GM19397 (cell line): ENCODE results near the gene SBK2.

Experiments used
- ATAC-seq: cut with Tn5 transposase; IDR thresholded peaks from one replicate; pipeline ENCODE4 v1.9.1; 2021; ENCODE audit warnings: mild to moderate bottlenecking, moderate library complexity; ENCODE audit not compliant: unreplicated experiment

SBK2 gene

DNA sequence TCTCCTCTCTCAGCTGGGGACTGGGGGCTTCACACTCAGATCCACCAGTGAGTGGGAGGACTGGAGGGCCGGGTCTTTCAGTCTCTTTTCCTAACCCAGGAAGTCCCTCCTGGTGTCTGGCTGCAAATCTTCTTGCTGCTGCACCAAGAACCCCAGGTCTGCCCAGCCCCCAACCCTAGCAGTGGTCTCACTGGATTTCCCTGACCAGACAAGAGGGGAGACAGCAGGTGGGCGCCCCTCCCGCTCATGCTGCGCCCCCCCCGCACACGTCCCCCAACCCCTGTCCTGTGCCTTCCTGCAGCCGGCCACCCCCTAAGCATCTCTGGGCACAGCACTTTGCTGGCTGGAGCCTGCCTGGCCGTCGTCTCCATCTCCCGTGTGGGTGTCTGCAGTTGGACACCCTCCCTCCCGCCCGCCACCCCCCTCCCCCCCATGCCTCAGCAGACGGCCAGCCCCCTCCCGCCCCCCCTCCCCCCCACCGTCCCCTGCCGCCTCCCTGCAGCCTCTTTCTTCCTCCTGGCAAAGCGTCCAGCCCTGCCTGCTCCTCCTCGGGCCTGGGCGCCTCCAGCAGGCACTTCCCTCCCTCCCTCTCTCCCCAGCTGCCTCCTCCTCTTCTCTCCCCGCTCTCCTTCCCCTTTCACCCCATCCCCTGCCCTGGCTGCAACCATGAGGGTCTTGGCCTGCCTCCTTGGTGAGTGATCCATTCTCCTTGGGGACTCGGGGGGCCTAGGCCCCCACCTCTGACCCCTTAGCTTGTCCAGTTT lies 48.8 kb downstream of the SBK2 start, which contains the start of gene SSC5D:
TSS of gene SSC5D (plus strand) at position 513 of the 764 bp plus-strand sequence. CDS start at position 667, 154 bp downstream.
- ATAC-seq = no peak

DNA sequence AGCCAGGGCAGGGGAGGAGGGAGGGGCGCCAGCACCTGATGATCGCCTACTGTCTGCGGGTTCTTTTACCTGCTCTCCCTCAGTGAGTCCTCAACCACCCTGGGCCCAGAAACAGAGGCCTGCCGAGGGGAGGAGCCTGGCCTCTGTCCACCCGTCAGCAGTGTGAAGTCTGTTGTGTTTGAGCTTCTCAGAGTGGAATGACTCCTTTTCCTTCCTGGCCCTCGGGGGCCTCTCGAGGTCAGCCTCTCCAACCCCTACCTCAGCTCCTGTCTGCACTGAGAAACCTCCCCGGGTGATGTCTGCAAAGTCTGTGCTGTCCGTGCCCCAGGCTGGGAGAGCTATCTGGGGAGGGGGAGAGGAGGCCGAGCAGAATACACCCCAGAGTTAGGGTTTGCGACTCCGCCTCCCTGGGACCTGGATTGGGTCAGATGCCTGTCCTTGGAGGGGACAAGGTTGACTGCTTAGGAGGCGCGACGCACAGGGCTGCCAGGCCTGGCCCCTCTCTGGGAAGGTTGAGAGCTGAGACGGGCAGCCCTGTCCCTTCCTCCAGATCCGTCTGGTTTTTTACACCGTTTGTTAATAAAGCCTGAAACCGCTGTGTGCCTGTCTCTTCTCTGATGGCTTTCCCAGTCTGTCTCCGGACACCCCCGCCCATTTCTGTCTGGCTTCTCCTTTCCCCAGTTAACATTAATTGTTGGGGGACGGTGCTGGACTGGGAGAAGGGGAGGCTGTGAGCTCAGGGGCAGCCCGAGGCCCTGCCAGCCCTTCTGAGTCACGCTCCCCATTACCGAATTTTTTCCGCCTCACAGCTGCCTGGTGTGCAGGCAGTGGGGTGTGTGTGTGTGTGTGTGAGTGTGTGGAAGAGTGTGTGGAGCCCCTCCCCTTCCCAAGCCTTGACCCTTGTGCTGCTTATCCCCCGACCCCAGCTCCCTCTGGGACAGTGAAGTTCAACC lies 49.7 kb downstream of the SBK2 start:
- ATAC-seq = no peak

- ATAC-seq = no peak
Measured at GRCh38 chr19:55486043-55486970, 50.6 kb downstream of the SBK2 start.

GRCh38 chr19:55485439-55486011 lies 51.4 kb downstream of the SBK2 start:
- no peak for ATAC-seq

- peak; percentile 58 for ATAC-seq
Measured at GRCh38 chr19:55484593-55485438, 52.1 kb downstream of the SBK2 start, which contains the start of gene NAT14. Gene NAT14 (plus strand): TSS chr19:55485188. CDS start chr19:55485709, 521 bp downstream.

- no peak for ATAC-seq
Measured at GRCh38 chr19:55483706-55484592, 53.0 kb downstream of the SBK2 start.

- no peak for ATAC-seq
Measured at GRCh38 chr19:55482967-55483705, 53.8 kb downstream of the SBK2 start.

DNA sequence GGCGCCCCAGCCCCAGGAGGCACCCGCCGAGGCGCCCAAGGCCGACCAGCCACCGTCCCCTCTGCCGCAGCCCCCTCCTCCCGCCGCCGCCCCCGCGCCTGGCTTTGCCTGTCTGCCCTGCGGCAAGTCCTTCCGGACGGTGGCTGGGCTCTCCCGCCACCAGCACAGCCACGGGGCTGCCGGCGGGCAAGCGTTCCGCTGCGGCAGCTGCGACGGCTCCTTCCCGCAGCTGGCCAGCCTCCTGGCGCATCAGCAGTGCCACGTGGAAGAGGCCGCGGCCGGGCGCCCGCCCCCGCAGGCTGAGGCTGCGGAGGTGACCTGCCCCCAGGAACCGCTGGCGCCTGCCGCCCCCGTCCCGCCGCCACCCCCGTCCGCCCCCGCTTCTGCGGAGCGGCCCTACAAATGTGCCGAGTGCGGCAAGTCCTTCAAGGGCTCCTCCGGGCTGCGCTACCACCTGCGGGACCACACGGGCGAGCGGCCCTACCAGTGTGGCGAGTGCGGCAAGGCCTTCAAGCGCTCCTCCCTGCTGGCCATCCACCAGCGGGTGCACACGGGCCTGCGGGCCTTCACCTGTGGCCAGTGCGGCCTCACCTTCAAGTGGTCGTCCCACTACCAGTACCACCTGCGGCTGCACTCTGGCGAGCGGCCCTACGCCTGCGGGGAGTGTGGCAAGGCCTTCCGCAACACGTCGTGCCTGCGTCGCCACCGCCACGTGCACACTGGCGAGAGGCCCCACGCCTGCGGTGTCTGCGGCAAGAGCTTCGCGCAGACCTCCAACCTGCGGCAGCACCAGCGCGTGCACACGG lies 54.6 kb downstream of the SBK2 start:
- no peak for ATAC-seq

GRCh38 chr19:55481794-55482155 lies 55.2 kb downstream of the SBK2 start:
- no peak for ATAC-seq

GRCh38 chr19:55481148-55481793 lies 55.7 kb downstream of the SBK2 start:
- ATAC-seq = no peak

DNA sequence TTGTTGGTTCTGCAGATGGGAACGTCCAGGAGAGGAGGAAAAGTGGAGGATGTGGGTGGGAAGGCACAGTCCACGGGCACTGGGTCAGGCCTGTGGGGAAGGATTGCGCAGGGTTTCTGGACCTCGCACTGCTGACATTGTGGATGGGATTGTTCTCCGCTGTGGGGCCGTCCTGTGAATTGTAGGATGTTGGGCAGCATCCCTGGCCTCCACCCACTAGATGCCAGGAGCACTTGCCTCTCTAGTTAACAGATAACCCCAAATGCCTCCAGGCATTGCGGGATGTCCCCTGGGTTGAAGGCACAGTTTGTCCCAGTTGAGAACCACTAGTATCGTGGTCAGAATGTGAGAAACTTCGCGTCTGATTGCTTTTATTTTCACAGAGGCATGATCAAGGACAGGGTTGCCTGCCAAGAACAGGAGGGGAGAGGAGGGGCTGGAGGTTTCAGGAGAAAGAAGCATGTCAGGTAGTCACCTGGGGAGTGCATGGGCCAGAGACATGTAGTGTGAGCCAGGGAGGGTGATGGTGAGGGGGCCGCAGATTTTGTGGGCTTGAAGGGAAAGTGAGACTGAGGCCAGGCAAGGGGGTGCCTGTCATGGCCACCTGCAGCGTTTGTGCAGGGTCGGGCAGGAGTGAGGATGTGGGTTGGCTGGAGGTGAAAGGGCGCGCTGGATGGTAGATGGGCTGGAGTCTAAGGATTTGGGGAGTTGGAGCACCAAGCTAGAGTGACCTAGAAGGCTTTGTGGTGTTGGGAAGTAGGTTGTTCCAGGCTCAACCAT lies 57.3 kb downstream of the SBK2 start:
- ATAC-seq = no peak

GRCh38 chr19:55479045-55479444 lies 57.9 kb downstream of the SBK2 start:
- ATAC-seq = no peak
